RWPE2 (cell line): Measurements from ENCODE around the gene RIMS1.
A peak's percentile ranks its signal among the peaks of the same experiment; 100 is the strongest.

Experiments
- ATAC-seq: fragments of 200-7000 bp; cut with Tn5 transposase; 3 replicates; pipeline ENCODE4 v1.9.1; 2021; ENCODE audit warnings: low read depth
- DNase-seq: peaks from one replicate; pipeline ENCODE4 v3.0.0-alpha.2; 2020; ENCODE audit warnings: low spot score
- H3K27ac ChIP-seq: fragments of 450-650 bp; 2 replicates; pipeline ENCODE4 v1.5.1; 2017; ENCODE audit warnings: mild to moderate bottlenecking; ENCODE audit not compliant: poor library complexity, severe bottlenecking
- H3K27me3 ChIP-seq: fragments of 250-450 bp; sonication (Bioruptor Pico); 2 replicates; pipeline ENCODE4 v1.5.1; 2021; ENCODE audit warnings: mild to moderate bottlenecking, moderate library complexity; ENCODE audit not compliant: insufficient read depth, poor library complexity, severe bottlenecking
- H3K36me3 ChIP-seq: fragments of 250-450 bp; sonication (Bioruptor Pico); 2 replicates; pipeline ENCODE4 v1.5.1; 2020; ENCODE audit warnings: low read depth, mild to moderate bottlenecking, moderate library complexity
- H3K4me1 ChIP-seq: fragments of 250-450 bp; sonication (Bioruptor Pico); 2 replicates; pipeline ENCODE4 v1.5.1; 2021; ENCODE audit warnings: mild to moderate bottlenecking, moderate library complexity; ENCODE audit not compliant: insufficient read depth, poor library complexity, severe bottlenecking
- H3K4me3 ChIP-seq: fragments of 250-450 bp; sonication (Bioruptor Pico); 2 replicates; pipeline ENCODE4 v1.5.1; 2021; ENCODE audit warnings: mild to moderate bottlenecking, moderate library complexity; ENCODE audit not compliant: severe bottlenecking
- H3K9me3 ChIP-seq: fragments of 250-450 bp; sonication (Bioruptor Pico); 2 replicates; pipeline ENCODE4 v1.5.1; 2021; ENCODE audit warnings: mild to moderate bottlenecking, moderate library complexity; ENCODE audit not compliant: severe bottlenecking
- TF ChIP-seq, protein P1 (sequence below): fragments of 450-650 bp; IDR thresholded peaks from one replicate; pipeline ENCODE4 v1.5.1; 2017; ENCODE audit warnings: mild to moderate bottlenecking, moderate library complexity; ENCODE audit not compliant: poor library complexity, severe bottlenecking

RIMS1 gene

DNA sequence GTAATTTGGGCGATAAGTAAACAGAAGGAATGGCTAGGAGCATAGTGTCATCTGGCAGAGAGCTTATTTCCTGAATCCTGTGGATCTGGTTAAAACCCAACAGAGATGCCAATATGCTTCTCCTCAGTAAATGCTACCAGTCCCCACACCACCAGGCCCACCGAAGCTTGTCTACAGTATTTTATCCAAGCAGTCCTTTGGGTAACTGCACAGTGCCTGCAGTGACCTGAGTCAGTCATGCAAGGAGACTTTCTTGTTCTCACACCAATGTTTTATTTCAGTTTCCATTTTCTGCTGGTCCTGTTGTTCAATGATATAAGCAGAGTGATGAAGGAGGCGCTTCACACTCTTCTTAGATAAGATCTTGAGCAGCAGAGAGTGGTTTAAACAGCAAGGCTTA, 326.3 kb downstream of the RIMS1 start:
- Histone ChIP-seq H3K9me3 (no peaks in the 10 kb centered on the region), H3K27me3 (peaks cover 2% of the 10 kb centered on the region), H3K4me3 (no peak overlapping the region), H3K36me3 (no peaks in the 10 kb centered on the region), H3K4me1 (no peaks in the 10 kb centered on the region), H3K27ac (no peak overlapping the region)
- no peak for DNase-seq
- ATAC-seq, result no peak
- TF ChIP-seq, protein P1, sequence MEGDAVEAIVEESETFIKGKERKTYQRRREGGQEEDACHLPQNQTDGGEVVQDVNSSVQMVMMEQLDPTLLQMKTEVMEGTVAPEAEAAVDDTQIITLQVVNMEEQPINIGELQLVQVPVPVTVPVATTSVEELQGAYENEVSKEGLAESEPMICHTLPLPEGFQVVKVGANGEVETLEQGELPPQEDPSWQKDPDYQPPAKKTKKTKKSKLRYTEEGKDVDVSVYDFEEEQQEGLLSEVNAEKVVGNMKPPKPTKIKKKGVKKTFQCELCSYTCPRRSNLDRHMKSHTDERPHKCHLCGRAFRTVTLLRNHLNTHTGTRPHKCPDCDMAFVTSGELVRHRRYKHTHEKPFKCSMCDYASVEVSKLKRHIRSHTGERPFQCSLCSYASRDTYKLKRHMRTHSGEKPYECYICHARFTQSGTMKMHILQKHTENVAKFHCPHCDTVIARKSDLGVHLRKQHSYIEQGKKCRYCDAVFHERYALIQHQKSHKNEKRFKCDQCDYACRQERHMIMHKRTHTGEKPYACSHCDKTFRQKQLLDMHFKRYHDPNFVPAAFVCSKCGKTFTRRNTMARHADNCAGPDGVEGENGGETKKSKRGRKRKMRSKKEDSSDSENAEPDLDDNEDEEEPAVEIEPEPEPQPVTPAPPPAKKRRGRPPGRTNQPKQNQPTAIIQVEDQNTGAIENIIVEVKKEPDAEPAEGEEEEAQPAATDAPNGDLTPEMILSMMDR, result no peak

DNA sequence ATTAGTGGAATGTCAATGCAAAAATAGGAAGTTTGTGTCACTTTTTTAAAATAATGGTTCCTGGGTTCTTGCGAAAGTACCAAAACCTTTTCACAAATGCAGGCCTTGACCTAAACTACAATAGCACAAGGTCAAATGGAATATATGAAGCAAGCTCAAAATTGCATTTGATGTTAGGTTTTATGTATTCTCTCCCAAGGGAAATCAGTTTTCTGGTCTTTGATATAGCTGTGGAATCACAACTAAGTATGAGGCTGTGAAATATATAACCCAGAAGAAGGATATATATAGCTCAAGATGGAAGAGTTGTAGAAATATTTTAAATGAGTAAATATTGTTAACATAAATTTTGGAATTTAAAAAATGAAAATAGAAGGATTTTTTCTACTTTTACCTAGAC, 327.3 kb downstream of the RIMS1 start:
- no peak overlapping the region for H3K4me3 ChIP-seq
- no peaks in the 10 kb centered on the region for H3K4me1 ChIP-seq
- no peak for ATAC-seq
- H3K36me3 ChIP-seq, result no peaks in the 10 kb centered on the region
- no peaks in the 10 kb centered on the region for H3K9me3 ChIP-seq
- TF ChIP-seq, protein P1, result no peak
- no peak for DNase-seq
- peaks cover 4% of the 10 kb centered on the region for H3K27me3 ChIP-seq
- H3K27ac ChIP-seq, result no peak overlapping the region

DNA sequence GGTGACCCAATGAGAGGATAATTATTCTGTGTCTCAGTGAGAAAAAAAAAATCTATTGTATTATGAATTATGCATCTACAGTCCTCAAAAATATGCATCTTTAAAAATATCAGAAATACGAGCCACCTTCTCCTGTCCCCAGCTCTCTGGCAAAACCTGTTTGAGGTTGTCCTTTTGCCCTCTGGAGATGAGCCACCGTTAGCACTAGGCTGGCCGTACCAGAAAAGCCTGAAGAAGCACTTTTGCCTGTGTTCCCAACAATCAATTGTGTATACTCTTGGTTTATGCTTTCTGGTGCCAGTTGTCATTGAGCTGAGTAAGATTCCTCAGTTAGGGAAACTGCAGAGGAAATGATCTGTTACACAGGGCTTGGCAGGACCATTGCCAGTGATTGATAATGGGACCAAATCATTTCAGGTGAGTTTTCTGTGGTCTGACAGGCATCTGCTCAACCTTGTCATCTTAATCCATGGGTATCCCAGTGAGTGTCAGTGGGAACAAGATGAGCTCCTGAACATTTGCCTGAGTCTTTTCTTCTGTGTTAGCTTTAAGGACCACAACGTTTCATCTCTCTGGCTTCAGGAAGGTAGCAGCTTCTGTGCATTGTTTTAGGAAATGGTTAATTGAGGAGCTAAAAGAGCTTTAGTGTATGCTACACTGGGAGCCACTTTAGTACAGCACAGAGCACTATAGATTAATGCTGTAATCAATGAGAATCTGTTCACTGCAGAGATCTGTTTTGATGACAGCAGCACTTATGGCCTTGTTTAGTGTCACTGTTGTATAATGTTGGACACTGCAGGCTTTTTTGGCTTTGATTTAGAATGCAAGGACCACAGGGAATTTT, 330.1 kb downstream of the RIMS1 start:
- H3K27me3 ChIP-seq, result peaks cover 5% of the 10 kb centered on the region
- no peaks in the 10 kb centered on the region for H3K9me3 ChIP-seq
- DNase-seq, result no peak

DNA sequence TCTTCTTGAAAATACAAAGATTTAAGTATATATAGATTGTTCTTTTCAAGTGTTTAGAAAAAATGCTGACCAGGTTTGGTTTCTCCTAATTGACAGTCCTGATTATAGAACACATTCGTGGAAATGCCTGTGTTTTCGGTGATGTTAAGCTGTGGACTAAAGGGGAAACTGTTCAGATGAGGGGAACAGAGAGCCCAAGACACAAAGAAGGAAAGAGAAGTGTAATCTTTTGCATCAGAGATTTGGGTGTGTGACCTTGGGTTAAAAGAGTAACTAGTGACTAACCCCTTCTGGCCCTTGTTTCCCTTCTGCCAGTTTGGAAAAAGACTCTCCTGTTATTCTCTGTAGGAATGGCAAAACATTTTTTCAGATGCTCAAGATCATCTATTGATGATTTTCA, 331.3 kb downstream of the RIMS1 start:
- H3K27ac ChIP-seq, result no peak overlapping the region
- H3K9me3 ChIP-seq, result no peaks in the 10 kb centered on the region
- H3K4me1 ChIP-seq, result no peaks in the 10 kb centered on the region
- ATAC-seq (no peak), DNase-seq (no peak)
- H3K4me3 ChIP-seq, result no peak overlapping the region
- no peaks in the 10 kb centered on the region for H3K36me3 ChIP-seq
- H3K27me3 ChIP-seq, result peaks cover 5% of the 10 kb centered on the region
- TF ChIP-seq, protein P1, result no peak

More for the DNA sequence above, 330.1 kb downstream of the RIMS1 start:
- Histone ChIP-seq H3K4me1 (no peaks in the 10 kb centered on the region), H3K36me3 (no peaks in the 10 kb centered on the region), H3K27ac (no peak overlapping the region), H3K4me3 (no peak overlapping the region)
- no peak for ATAC-seq
- TF ChIP-seq, protein P1, result no peak

DNA sequence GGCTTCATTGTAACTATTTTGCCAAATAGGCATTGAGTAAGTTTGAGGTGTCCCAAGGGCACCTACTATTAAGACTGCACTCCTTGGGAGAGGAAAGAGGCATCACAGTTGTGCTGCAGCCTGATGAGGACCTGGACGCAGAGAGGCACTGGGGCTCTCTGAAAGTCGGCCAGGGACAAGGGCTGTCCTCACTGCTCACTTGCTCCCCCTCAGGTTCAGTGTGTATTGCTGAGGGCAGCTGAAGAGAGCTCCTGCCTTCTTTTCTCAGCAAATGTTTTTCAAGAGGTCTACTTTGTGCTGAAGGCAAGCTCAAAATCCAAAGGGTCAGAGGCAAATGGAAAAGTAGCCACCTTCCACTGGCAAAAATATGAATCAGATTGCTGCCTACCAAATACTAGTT, 331.8 kb downstream of the RIMS1 start:
- no peak for DNase-seq
- no peak overlapping the region for H3K27ac ChIP-seq
- H3K36me3 ChIP-seq, result no peaks in the 10 kb centered on the region
- TF ChIP-seq, protein P1, result peak; percentile 30
- no peaks in the 10 kb centered on the region for H3K4me1 ChIP-seq
- peak; percentile 78; the same call in 2 of the 3 replicates for ATAC-seq
- H3K4me3 ChIP-seq, result no peak overlapping the region
- H3K9me3 ChIP-seq, result no peaks in the 10 kb centered on the region
- H3K27me3 ChIP-seq, result peaks cover 5% of the 10 kb centered on the region
